ENCODE results near the gene FTCD. TPM values are rescaled to one million over a fixed set of nuclear protein-coding genes. Genes with fewer than 3 reads are reported as not detected.

Gene FTCD
- total RNA-seq, 1 donor from 2014 or later, result 2.3 TPM

DNA sequence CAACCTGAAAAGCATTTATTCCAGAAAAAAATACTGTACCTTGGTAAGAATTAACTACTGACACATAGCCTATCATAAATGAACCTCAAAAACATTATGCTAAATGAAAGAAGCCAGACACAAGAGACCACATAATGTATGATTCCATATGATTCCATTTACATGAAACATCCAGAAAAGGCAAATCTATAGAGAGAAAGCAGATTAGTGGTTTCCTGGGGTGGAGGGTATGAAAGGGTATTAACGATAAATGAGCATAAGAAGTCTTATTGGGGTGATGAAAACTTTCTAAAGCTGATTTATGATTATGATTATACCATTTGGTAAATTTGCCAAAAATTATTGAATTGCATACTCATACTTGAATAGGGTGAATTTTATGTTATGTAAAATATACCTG is 67.7 kb downstream of the FTCD start:
- Mint-ChIP-seq H3K27me3 (ENCODE audit: unreplicated experiment) (no peaks in the 10 kb centered on the region), H3K4me1 (ENCODE audit: unreplicated experiment) (peaks cover 18% of the 10 kb centered on the region), H3K9me3 (ENCODE audit: unreplicated experiment) (peaks cover 14% of the 10 kb centered on the region), H3K4me3 (ENCODE audit: unreplicated experiment) (no peak overlapping the region), H3K27ac (ENCODE audit: unreplicated experiment) (no peak overlapping the region), H3K36me3 (ENCODE audit: unreplicated experiment) (peaks cover 8% of the 10 kb centered on the region)
- TF ChIP-seq, protein P1, sequence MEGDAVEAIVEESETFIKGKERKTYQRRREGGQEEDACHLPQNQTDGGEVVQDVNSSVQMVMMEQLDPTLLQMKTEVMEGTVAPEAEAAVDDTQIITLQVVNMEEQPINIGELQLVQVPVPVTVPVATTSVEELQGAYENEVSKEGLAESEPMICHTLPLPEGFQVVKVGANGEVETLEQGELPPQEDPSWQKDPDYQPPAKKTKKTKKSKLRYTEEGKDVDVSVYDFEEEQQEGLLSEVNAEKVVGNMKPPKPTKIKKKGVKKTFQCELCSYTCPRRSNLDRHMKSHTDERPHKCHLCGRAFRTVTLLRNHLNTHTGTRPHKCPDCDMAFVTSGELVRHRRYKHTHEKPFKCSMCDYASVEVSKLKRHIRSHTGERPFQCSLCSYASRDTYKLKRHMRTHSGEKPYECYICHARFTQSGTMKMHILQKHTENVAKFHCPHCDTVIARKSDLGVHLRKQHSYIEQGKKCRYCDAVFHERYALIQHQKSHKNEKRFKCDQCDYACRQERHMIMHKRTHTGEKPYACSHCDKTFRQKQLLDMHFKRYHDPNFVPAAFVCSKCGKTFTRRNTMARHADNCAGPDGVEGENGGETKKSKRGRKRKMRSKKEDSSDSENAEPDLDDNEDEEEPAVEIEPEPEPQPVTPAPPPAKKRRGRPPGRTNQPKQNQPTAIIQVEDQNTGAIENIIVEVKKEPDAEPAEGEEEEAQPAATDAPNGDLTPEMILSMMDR (IDR thresholded peaks at IDR 0.05), result no peak
- DNase-seq (ENCODE audit: extremely low spot score, unreplicated experiment), result no peak

Other genes starting within 250 kb of the FTCD start
- gene COL6A1, start 173.8 kb downstream of the FTCD start, total RNA-seq, result 1,503 and 1,582 TPM in 2 replicates
- 1,821 and 1,951 TPM in 2 replicates for gene COL6A2, start 57.5 kb downstream of the FTCD start, total RNA-seq
- gene SPATC1L, start 28.9 kb upstream of the FTCD start, total RNA-seq, result 17.5 and 18.9 TPM in 2 replicates
- 92.0 and 101 TPM in 2 replicates for gene LSS, start 73.2 kb upstream of the FTCD start, total RNA-seq
- gene MCM3AP, start 130.0 kb upstream of the FTCD start, total RNA-seq, result 99.4 and 105 TPM in 2 replicates
- 17.9 and 18.2 TPM in 2 replicates for gene YBEY, start 130.8 kb upstream of the FTCD start, total RNA-seq
- gene C21orf58, start 168.3 kb upstream of the FTCD start, total RNA-seq, result 6.9 and 9.1 TPM in 2 replicates
- gene PCNT, start 168.6 kb upstream of the FTCD start, total RNA-seq, result 38.9 and 42.5 TPM in 2 replicates

All from osteocyte (in vitro differentiated cells).